ENCODE results near the gene CFAP97D1. TPM values are rescaled to one million over a fixed set of nuclear protein-coding genes. Genes with fewer than 3 reads are reported as not detected.

The CFAP97D1 gene
- total and polyA plus RNA-seq, 2 donors (not counting 1 experiment from before 2014, with no cell fraction given): 0.01 TPM; not detected in 1

GRCh38 chr17:43736389-43736788 is 43.8 kb upstream of the CFAP97D1 start:
- no peak for TF ChIP-seq EZH2 (IDR thresholded peaks at IDR 0.05; ENCODE audit: borderline replicate concordance, insufficient read depth, low read depth, low read length, poor library complexity, severe bottlenecking)
- TF ChIP-seq CTCF (IDR thresholded peaks at IDR 0.05): no peak
- DNase-seq (no peak), ATAC-seq (ENCODE audit: low read depth) (no peak)
- H3K79me2 ChIP-seq (ENCODE audit: control insufficient read depth, insufficient read depth, low read length): no peaks in the 10 kb centered on the region
- H3K27ac ChIP-seq (ENCODE audit: low read length in 2 of 2): no peak overlapping the region
- no peaks in the 10 kb centered on the region for H4K20me1 ChIP-seq (ENCODE audit: control insufficient read depth, insufficient read depth, low read length, poor library complexity, severe bottlenecking)
- H3K4me3 ChIP-seq (ENCODE audit: control extremely low read depth in 1 of 5, extremely low read depth in 1 of 5, insufficient read depth in 1 of 5, low read depth in 2 of 5, low read length in 4 of 5): no peak overlapping the region
- H3K4me2 ChIP-seq (replicated peaks; ENCODE audit: low read depth, low read length, poor library complexity, severe bottlenecking): no peak overlapping the region
- intact Hi-C loops (cut with micrococcal nuclease): no loop called here
- ChIA-PET CTCF (interaction anchor here (1.6 kb wide), 1 partner anchor 9 kb away, joined by 4 read pairs; no protein-coding TSS in a partner anchor), POLR2A (no interaction called here)
- no peak overlapping the region for H3K4me3 Mint-ChIP-seq
- H3K27ac Mint-ChIP-seq: no peak overlapping the region
- 70% methylated on average over 2 of the region's 2 CpGs for WGBS (ENCODE audit: insufficient coverage)
- no peaks in the 10 kb centered on the region for H3K4me1 ChIP-seq (ENCODE audit: control insufficient read depth in 2 of 2, insufficient read depth in 2 of 2, low read length in 2 of 2)
- H3K9me3 ChIP-seq (ENCODE audit: control extremely low read depth in 1 of 3, control insufficient read depth in 2 of 3, insufficient read depth in 1 of 3, low read length in 2 of 3): no peaks in the 10 kb centered on the region
- H3K36me3 ChIP-seq (replicated peaks in 1 of 2; ENCODE audit: control extremely low read depth in 1 of 2, control insufficient read depth in 1 of 2, extremely low read depth in 1 of 2, insufficient read depth in 2 of 2, low read length in 1 of 2): no peaks in the 10 kb centered on the region
- H3K27me3 ChIP-seq (replicated peaks in 1 of 4; ENCODE audit: control extremely low read depth in 1 of 4, control insufficient read depth in 3 of 4, insufficient read depth in 4 of 4, low read length in 3 of 4): no peaks in the 10 kb centered on the region
- peaks cover 34% of the 10 kb centered on the region for H3K27me3 Mint-ChIP-seq
- H3K9me3 Mint-ChIP-seq (ENCODE audit: insufficient read depth): peaks cover 4% of the 10 kb centered on the region
- no peak overlapping the region for H3K9ac ChIP-seq (ENCODE audit: low read length)
- no peak overlapping the region for H2AFZ ChIP-seq (ENCODE audit: insufficient read depth, low read depth, low read length, poor library complexity, severe bottlenecking)
- H3K4me1 Mint-ChIP-seq: no peaks in the 10 kb centered on the region

GRCh38 chr17:43737722-43738121 is 42.5 kb upstream of the CFAP97D1 start:
- Histone ChIP-seq H4K20me1 (ENCODE audit: control insufficient read depth, insufficient read depth, low read length, poor library complexity, severe bottlenecking) (no peaks in the 10 kb centered on the region), H3K27ac (ENCODE audit: low read length in 2 of 2) (no peak overlapping the region), H3K9ac (ENCODE audit: low read length) (no peak overlapping the region), H3K27me3 (replicated peaks in 1 of 4; ENCODE audit: control extremely low read depth in 1 of 4, control insufficient read depth in 3 of 4, insufficient read depth in 4 of 4, low read length in 3 of 4) (peaks cover 0 to under 1% (median 0%) of the 10 kb centered on the region in 4 experiments), H3K4me3 (ENCODE audit: control extremely low read depth in 1 of 5, extremely low read depth in 1 of 5, insufficient read depth in 1 of 5, low read depth in 2 of 5, low read length in 4 of 5) (no peak overlapping the region), H3K9me3 (ENCODE audit: control extremely low read depth in 1 of 3, control insufficient read depth in 2 of 3, insufficient read depth in 1 of 3, low read length in 2 of 3) (peaks cover 0 to 4% (median 0%) of the 10 kb centered on the region in 3 donors), H3K36me3 (replicated peaks in 1 of 2; ENCODE audit: control extremely low read depth in 1 of 2, control insufficient read depth in 1 of 2, extremely low read depth in 1 of 2, insufficient read depth in 2 of 2, low read length in 1 of 2) (no peaks in the 10 kb centered on the region), H3K79me2 (ENCODE audit: control insufficient read depth, insufficient read depth, low read length) (no peaks in the 10 kb centered on the region), H3K4me2 (replicated peaks; ENCODE audit: low read depth, low read length, poor library complexity, severe bottlenecking) (no peak overlapping the region), H3K4me1 (ENCODE audit: control insufficient read depth in 2 of 2, insufficient read depth in 2 of 2, low read length in 2 of 2) (no peaks in the 10 kb centered on the region), H2AFZ (ENCODE audit: insufficient read depth, low read depth, low read length, poor library complexity, severe bottlenecking) (no peak overlapping the region)
- POLR2A ChIA-PET: no interaction called here
- peaks cover 4% of the 10 kb centered on the region for H3K9me3 Mint-ChIP-seq (ENCODE audit: insufficient read depth)
- DNase-seq (no peak), ATAC-seq (ENCODE audit: low read depth) (no peak)
- H3K27me3 Mint-ChIP-seq: peaks cover 38% of the 10 kb centered on the region
- no peak for TF ChIP-seq CTCF (IDR thresholded peaks at IDR 0.05)
- TF ChIP-seq EZH2 (IDR thresholded peaks at IDR 0.05; ENCODE audit: borderline replicate concordance, insufficient read depth, low read depth, low read length, poor library complexity, severe bottlenecking): no peak
- CTCF ChIA-PET: no interaction called here
- intact Hi-C loops (cut with micrococcal nuclease): no loop called here
- H3K4me3 Mint-ChIP-seq: no peak overlapping the region
- H3K4me1 Mint-ChIP-seq: no peaks in the 10 kb centered on the region
- no peak overlapping the region for H3K27ac Mint-ChIP-seq
- WGBS (ENCODE audit: insufficient coverage): 94% methylated on average over 2 of the region's 2 CpGs

Data from B cell (primary cell).